K562 (cell line): ENCODE measurements around the gene PRR29. TPM values are rescaled to one million over a fixed set of nuclear protein-coding genes. Genes with fewer than 3 reads are reported as not detected.

Source experiments
- BRF1 ChIP-seq: IDR thresholded peaks from 3 replicates; pipeline ENCODE4 v1.6.1; 2011; ENCODE audit warnings: borderline replicate concordance, mild to moderate bottlenecking; ENCODE audit not compliant: insufficient read length; ENCODE audit errors: extremely low read depth
- CREB3 ChIP-seq: fragments of 450-650 bp; conservative IDR thresholded peaks from 2 replicates; pipeline ENCODE4 v1.6.1; 2016; ENCODE audit warnings: missing genetic modification characterization, low read depth, mild to moderate bottlenecking, missing compliant biosample characterization, moderate library complexity
- ELF2 ChIP-seq: fragments of 250-450 bp; sonication (Bioruptor Pico); IDR thresholded peaks from 2 replicates; pipeline ENCODE4 v1.5.0; 2021; ENCODE audit warnings: mild to moderate bottlenecking
- FIP1L1 ChIP-seq: fragments of 200-400 bp; formaldehyde crosslinking; IDR thresholded peaks from 2 replicates; pipeline ENCODE4 v1.6.1; 2018; ENCODE audit warnings: mild to moderate bottlenecking, low read depth, low read length; ENCODE audit not compliant: poor library complexity, severe bottlenecking
- MYNN ChIP-seq, 2 experiments: sonication (generic); formaldehyde crosslinking in 1 of 2; IDR thresholded peaks; 2 replicates each; pipeline versions ENCODE4 v1.5.0 to v1.6.1; 2016 to 2020; ENCODE audit warnings: antibody characterized with exemption in 1 of 2, missing genetic modification reagents in 1 of 2
- NFYB ChIP-seq: IDR thresholded peaks from 2 replicates; pipeline ENCODE4 v1.6.1; 2011; ENCODE audit warnings: mild to moderate bottlenecking, moderate library complexity; ENCODE audit not compliant: insufficient read length; ENCODE audit errors: extremely low read depth
- PHF21A ChIP-seq: fragments of 450-650 bp; IDR thresholded peaks from 2 replicates; pipeline ENCODE4 v1.6.1; 2017; ENCODE audit warnings: low read depth, borderline replicate concordance
- POLR2G ChIP-seq: fragments of 200-400 bp; formaldehyde crosslinking; IDR thresholded peaks from 2 replicates; pipeline ENCODE4 v1.6.1; 2017; ENCODE audit warnings: low read depth, mild to moderate bottlenecking, antibody characterized with exemption, low read length, moderate library complexity
- POLR3A ChIP-seq: IDR thresholded peaks from 2 replicates; pipeline ENCODE4 v1.6.1; 2011; ENCODE audit warnings: borderline replicate concordance, mild to moderate bottlenecking, moderate library complexity; ENCODE audit not compliant: insufficient read length, insufficient read depth; ENCODE audit errors: extremely low read depth
- PRMT5 ChIP-seq: sonication (generic); formaldehyde crosslinking; IDR thresholded peaks from 2 replicates; pipeline ENCODE4 v1.5.0; 2020; ENCODE audit warnings: missing genetic modification reagents
- RFX1 ChIP-seq: fragments of 450-650 bp; IDR thresholded peaks from 2 replicates; pipeline ENCODE4 v1.6.1; 2016; ENCODE audit warnings: mild to moderate bottlenecking, moderate library complexity
- SETDB1 ChIP-seq: IDR thresholded peaks from one replicate; pipeline ENCODE4 v1.6.1; 2012; ENCODE audit warnings: low read length, control low read depth, inconsistent platforms
- SMARCA5 ChIP-seq: fragments of 450-650 bp; IDR thresholded peaks from 2 replicates; pipeline ENCODE4 v1.6.1; 2016
- STAT5A ChIP-seq: IDR thresholded peaks from 2 replicates; pipeline ENCODE4 v1.6.1; 2012; ENCODE audit warnings: low read length, inconsistent platforms, borderline replicate concordance
- TAF9B ChIP-seq: fragments of 450-650 bp; IDR thresholded peaks from 2 replicates; pipeline ENCODE4 v1.6.1; 2018; ENCODE audit warnings: mild to moderate bottlenecking; ENCODE audit not compliant: partially characterized antibody
- TBL1XR1 ChIP-seq, 2 experiments: IDR thresholded peaks; 2 replicates each; pipeline ENCODE4 v1.6.1; 2012; ENCODE audit warnings: improper control_type of control experiment in 2 of 2, low read length in 2 of 2, mild to moderate bottlenecking in 1 of 2
- WHSC1 ChIP-seq: IDR thresholded peaks from one replicate; pipeline ENCODE4 v1.6.1; 2012; ENCODE audit warnings: low read length, control low read depth, inconsistent platforms
- ZBTB26 ChIP-seq: fragments of 450-650 bp; formaldehyde crosslinking; IDR thresholded peaks from 2 replicates; pipeline ENCODE4 v1.4.0; 2022; ENCODE audit warnings: missing genetic modification characterization
- ZNF146 ChIP-seq: IDR thresholded peaks from one replicate; pipeline ENCODE4 v1.6.1; 2018; ENCODE audit warnings: missing compliant biosample characterization; ENCODE audit not compliant: unreplicated experiment
- ZNF274 ChIP-seq: IDR thresholded peaks from 2 replicates; pipeline ENCODE4 v1.6.1; 2011; ENCODE audit warnings: low read depth, mild to moderate bottlenecking, low read length, moderate library complexity, borderline replicate concordance
- ZNF311 ChIP-seq: fragments of 250-450 bp; sonication (Bioruptor Pico); IDR thresholded peaks from 2 replicates; pipeline ENCODE4 v1.4.0; 2020; ENCODE audit warnings: mild to moderate bottlenecking, moderate library complexity
- ZNF41 ChIP-seq: fragments of 250-450 bp; sonication (Bioruptor Pico); conservative IDR thresholded peaks from 2 replicates; pipeline ENCODE4 v1.4.0; 2020; ENCODE audit warnings: mild to moderate bottlenecking
- ZNF512 ChIP-seq: IDR thresholded peaks from 2 replicates; pipeline ENCODE4 v1.6.1; 2016; ENCODE audit warnings: missing genetic modification characterization, missing compliant biosample characterization
- ZNF586 ChIP-seq: fragments of 450-650 bp; formaldehyde crosslinking; conservative IDR thresholded peaks from 2 replicates; pipeline ENCODE4 v1.4.0; 2020; ENCODE audit warnings: mild to moderate bottlenecking, moderate library complexity
- ZNF764 ChIP-seq: fragments of 250-450 bp; sonication (Bioruptor Pico); IDR thresholded peaks from 2 replicates; pipeline ENCODE4 v1.4.0; 2020; ENCODE audit warnings: low read depth, mild to moderate bottlenecking, moderate library complexity
- polyA plus RNA-seq, 8 experiments: library from polyadenylated mRNA; depleted of rRNA in 4 of 8; stranded (reverse) in 5 of 8; unstranded in 3 of 8; fragments of >200 nt; fragmentation: Nextera tagmentation in 2 of 8; fragmentation: Illumina TruSeq in 1 of 8; extraction: Ambion mirVana in 2 of 8; extraction: Trizol in 1 of 8; gene quantifications; 2 replicates each; pipeline versions ENCODE4 v1.2.1 to v1.2.3, GENCODE V29; 2011 to 2014; ENCODE audit warnings: inconsistent platforms in 1 of 8, missing spikeins in 1 of 8
- total RNA-seq, 7 experiments: library from RNA; depleted of rRNA in 6 of 7; stranded (reverse); fragments of >200 nt in 6 of 7; fragmentation: Illumina TruSeq in 2 of 7; extraction: Trizol in 2 of 7; gene quantifications; 2 replicates each; pipeline versions ENCODE4 v1.2.1 to v1.2.3, GENCODE V29; 2011 to 2021; ENCODE audit warnings: low replicate concordance in 1 of 7

PRR29 gene
- total and polyA plus RNA-seq, 9 of the 15 experiments (the other 6 are each of a cell fraction or from before 2014, with no cell fraction given) = 0.08 to 0.58 (median 0.15) TPM; not detected in 5

- TF ChIP-seq TAF9B = no peak
- TF ChIP-seq ZNF512 = no peak
- no peak for TF ChIP-seq ZNF586 (CRISPR knock-in tag)
- no peak for TF ChIP-seq BRF1
- no peak for TF ChIP-seq ZNF41 (CRISPR knock-in tag)
- TF ChIP-seq SETDB1 = no peak
- no peak for TF ChIP-seq PRMT5 (CRISPR knock-in tag)
- no peak for TF ChIP-seq SMARCA5
- no peak for TF ChIP-seq PHF21A
- TF ChIP-seq RFX1 = no peak
- peak; percentile 66; the same call in 1 of the 2 replicates for TF ChIP-seq CREB3 (tag)
- TF ChIP-seq NFYB = no peak
- TF ChIP-seq ZNF311 = no peak
- TF ChIP-seq WHSC1 = no peak
- no peak for TF ChIP-seq ELF2 (CRISPR knock-in tag)
- TF ChIP-seq ZBTB26 = no peak
- TF ChIP-seq MYNN (IDR thresholded peaks at IDR 0.05) = no peak
- TF ChIP-seq MYNN (CRISPR knock-in tag; IDR thresholded peaks at IDR 0.05) = no peak
- no peak for TF ChIP-seq ZNF146
- peak in 1 of 2 experiments; percentile 79; a peak in 2 of 4 replicates for TF ChIP-seq TBL1XR1 (IDR thresholded peaks at IDR 0.05; ENCODE audit: low read length in 2 of 2)
- no peak for TF ChIP-seq POLR2G
- TF ChIP-seq ZNF764 (CRISPR knock-in tag) = no peak
- no peak for TF ChIP-seq FIP1L1
- TF ChIP-seq ZNF274 = no peak
- TF ChIP-seq STAT5A = peak; percentile 72; the same call in 1 of the 2 replicates
- no peak for TF ChIP-seq POLR3A
Observed at GRCh38 chr17:64024215-64024654, 26.1 kb downstream of the PRR29 start (continued).
